Prostate gland (tissue), 2 donors: ENCODE data around the gene HLA-DQB1.

Experiments
- CTCF ChIP-seq, 4 experiments: fragments of 200-600 bp in 2 of 4; fragments of 450-650 bp in 2 of 4; sonication (generic) in 2 of 4; IDR thresholded peaks; 1 replicate in 3 of 4; 2 replicates in 1 of 4; pipeline ENCODE4 v1.5.1; 2016 to 2019; ENCODE audit warnings: antibody characterized with exemption in 4 of 4, mild to moderate bottlenecking in 2 of 4, moderate library complexity in 2 of 4
- POLR2AphosphoS5 ChIP-seq: sonication (generic); formaldehyde crosslinking; IDR thresholded peaks from one replicate; pipeline ENCODE4 v1.6.1; 2017; ENCODE audit warnings: antibody characterized with exemption

GRCh38 chr6:32655203-32655710 lies 11.2 kb downstream of the HLA-DQB1 start:
- no peak for TF ChIP-seq POLR2AphosphoS5
- no peak for TF ChIP-seq CTCF (IDR thresholded peaks at IDR 0.05)
